Bronchial epithelial cell (primary cell): Measurements from ENCODE around the gene TAS1R2. TPM values are rescaled to one million over a fixed set of nuclear protein-coding genes. Genes with fewer than 3 reads are reported as not detected.

Experiments
- DNase-seq: peaks from one replicate; pipeline ENCODE4 v3.0.0-alpha.2; 2010; ENCODE audit warnings: low read depth
- FAIRE-seq: peaks from 2 replicates; lab custom pipeline; 2011; peaks lifted over from hg19 to GRCh38; lab: Jason Lieb, UNC
- H3K27me3 ChIP-seq: 2 replicates; pipeline ENCODE4 v1.5.1; 2011; ENCODE audit warnings: low read length; ENCODE audit not compliant: control insufficient read depth, insufficient read depth
- H3K36me3 ChIP-seq: 2 replicates; pipeline ENCODE4 v1.5.1; 2011; ENCODE audit warnings: low read length; ENCODE audit not compliant: control insufficient read depth, insufficient read depth
- H3K4me3 ChIP-seq: 2 replicates; pipeline ENCODE4 v1.5.1; 2011; ENCODE audit warnings: mild to moderate bottlenecking, low read depth, low read length, control low read depth
- total RNA-seq: library from RNA; depleted of rRNA; stranded (reverse); fragments of >200 nt; gene quantifications from 2 replicates; pipeline ENCODE4 v1.2.1, GENCODE V29; 2014
- TF ChIP-seq, protein P1 (sequence below): IDR thresholded peaks from 2 replicates; pipeline ENCODE4 v1.5.1; 2011; ENCODE audit warnings: mild to moderate bottlenecking, moderate library complexity, low read length, control low read depth, inconsistent platforms; ENCODE audit not compliant: insufficient read depth, severe bottlenecking

TAS1R2 gene
- total RNA-seq, 1 donor from 2014 or later: not detected

DNA sequence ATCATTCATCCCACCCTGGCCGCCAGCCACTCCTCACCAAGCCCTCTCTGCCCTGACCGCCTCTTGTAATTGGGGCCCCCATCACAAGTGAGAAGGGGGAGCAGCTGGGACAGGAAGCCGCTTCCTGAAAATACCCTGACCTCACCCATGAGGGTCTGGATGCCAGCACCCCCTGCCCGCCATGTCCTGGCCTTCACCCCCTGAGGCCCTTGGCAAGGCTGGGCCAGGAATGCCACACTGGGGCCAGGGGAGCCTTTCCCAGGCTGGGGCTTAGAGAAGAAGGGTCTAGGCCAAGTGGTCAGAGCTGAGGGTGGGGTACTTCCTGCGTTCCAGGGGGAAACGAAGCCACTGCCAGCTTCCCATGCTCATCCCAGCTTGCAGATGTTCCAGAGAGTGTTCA is 60.5 kb downstream of the TAS1R2 start:
- TF ChIP-seq, protein P1, sequence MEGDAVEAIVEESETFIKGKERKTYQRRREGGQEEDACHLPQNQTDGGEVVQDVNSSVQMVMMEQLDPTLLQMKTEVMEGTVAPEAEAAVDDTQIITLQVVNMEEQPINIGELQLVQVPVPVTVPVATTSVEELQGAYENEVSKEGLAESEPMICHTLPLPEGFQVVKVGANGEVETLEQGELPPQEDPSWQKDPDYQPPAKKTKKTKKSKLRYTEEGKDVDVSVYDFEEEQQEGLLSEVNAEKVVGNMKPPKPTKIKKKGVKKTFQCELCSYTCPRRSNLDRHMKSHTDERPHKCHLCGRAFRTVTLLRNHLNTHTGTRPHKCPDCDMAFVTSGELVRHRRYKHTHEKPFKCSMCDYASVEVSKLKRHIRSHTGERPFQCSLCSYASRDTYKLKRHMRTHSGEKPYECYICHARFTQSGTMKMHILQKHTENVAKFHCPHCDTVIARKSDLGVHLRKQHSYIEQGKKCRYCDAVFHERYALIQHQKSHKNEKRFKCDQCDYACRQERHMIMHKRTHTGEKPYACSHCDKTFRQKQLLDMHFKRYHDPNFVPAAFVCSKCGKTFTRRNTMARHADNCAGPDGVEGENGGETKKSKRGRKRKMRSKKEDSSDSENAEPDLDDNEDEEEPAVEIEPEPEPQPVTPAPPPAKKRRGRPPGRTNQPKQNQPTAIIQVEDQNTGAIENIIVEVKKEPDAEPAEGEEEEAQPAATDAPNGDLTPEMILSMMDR: no peak
- no peak for FAIRE-seq

DNA sequence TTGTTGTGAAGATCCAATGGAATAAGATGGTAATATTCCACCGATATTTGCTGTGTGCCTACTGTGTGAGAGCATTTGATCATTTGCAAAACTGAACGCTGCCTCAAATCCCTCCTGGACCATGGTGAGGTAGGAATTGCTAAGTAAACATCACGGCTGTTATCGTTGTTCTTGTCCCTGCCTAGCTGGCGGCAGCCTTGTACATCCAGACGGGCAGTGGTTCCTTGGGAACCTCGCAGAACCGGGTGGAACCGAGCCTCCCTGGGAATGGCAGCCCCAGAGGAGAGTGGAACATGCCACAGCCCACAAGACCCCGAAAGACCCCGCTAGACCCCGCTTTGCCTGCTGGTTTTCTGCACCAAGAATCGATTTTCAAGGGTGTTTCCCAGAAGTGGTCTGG is 60.9 kb downstream of the TAS1R2 start:
- Histone ChIP-seq H3K4me3 (no peak overlapping the region), H3K36me3 (no peaks in the 10 kb centered on the region), H3K27me3 (peaks cover 2% of the 10 kb centered on the region)
- FAIRE-seq: no peak
- TF ChIP-seq, protein P1: no peak
- DNase-seq: no peak

More for the DNA sequence above, 60.5 kb downstream of the TAS1R2 start:
- H3K36me3 ChIP-seq: no peaks in the 10 kb centered on the region
- no peak overlapping the region for H3K4me3 ChIP-seq
- H3K27me3 ChIP-seq: no peaks in the 10 kb centered on the region
- DNase-seq: no peak

DNA sequence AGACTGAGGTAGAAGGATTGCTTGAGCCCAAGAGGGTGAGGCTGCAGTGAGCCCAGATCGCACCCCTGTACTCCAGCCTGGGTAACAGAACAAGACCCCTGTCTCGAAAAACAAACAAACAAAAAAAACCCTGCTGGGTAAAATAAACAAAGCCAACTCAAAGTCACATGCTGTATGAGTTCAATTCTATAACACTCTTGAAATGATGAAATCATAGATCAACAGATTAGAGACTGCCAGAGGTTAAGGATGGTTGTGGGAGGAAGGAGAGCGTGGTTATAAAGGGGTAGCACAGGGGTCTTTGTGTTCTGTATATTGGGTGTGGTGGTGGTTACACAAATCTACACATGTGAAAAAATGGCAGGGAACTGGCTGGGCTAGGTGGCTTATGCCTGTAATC is 62.5 kb downstream of the TAS1R2 start:
- peaks cover 2% of the 10 kb centered on the region for H3K27me3 ChIP-seq
- H3K4me3 ChIP-seq: no peak overlapping the region
- no peak for FAIRE-seq
- DNase-seq: no peak
- H3K36me3 ChIP-seq: no peaks in the 10 kb centered on the region
- TF ChIP-seq, protein P1: no peak

DNA sequence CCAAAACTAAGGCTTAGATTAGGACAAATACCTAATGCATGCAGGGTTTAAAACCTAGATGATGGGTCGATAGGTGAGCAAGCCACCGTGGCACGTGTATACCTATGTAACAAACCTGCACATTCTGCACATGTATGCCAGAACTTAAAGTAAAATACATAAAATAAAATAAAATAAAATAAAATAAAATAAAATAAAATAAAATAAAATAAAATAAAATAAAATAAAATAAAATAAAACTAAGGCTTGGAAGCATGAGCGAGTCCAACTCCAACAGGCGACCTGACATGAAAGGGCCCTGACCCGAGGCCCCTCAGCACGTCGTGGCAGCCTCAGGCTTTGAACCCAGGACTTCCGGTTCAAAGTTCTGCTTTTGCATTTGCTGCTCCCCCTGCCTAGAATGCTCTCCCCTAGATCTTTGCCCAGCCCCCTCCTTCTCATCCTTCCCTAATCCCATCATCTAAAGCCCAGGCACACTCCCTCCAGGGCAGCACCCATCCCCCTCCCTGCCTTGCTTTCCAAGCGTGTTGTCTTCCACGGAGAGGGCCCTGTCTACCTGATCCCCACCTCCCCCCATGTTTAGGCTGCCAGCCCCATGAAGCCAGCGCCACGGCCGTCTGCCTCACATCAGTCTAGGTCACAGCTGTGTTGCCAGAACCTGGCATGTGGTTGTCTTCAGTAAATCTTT is 64.3 kb downstream of the TAS1R2 start:
- H3K36me3 ChIP-seq: no peaks in the 10 kb centered on the region
- FAIRE-seq: no peak
- DNase-seq: no peak
- H3K27me3 ChIP-seq: peaks cover 2% of the 10 kb centered on the region
- H3K4me3 ChIP-seq: no peak overlapping the region
- TF ChIP-seq, protein P1: no peak

DNA sequence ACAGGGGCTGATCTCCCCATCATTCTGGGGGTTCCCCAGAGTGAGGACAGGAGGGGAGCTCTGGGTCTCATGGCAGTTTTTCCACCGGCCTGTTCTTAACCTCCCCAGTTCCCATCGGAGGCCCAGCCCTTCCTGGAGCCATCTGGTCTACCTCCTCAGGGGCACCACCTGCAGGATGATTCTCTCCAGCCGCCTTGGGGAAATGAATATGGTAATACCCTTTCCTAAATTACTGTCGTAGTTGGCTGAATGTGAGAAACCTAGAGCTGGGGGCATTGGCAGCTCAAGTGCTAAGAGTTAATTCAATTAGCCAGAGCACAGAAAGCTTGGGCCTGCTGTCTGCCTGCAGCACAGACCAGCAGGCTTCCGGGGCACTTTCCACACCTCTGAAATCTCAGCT is 64.9 kb downstream of the TAS1R2 start:
- H3K27me3 ChIP-seq: peaks cover 2% of the 10 kb centered on the region
- no peak overlapping the region for H3K4me3 ChIP-seq
- no peaks in the 10 kb centered on the region for H3K36me3 ChIP-seq
- FAIRE-seq (no peak), DNase-seq (no peak)
- TF ChIP-seq, protein P1: no peak

DNA sequence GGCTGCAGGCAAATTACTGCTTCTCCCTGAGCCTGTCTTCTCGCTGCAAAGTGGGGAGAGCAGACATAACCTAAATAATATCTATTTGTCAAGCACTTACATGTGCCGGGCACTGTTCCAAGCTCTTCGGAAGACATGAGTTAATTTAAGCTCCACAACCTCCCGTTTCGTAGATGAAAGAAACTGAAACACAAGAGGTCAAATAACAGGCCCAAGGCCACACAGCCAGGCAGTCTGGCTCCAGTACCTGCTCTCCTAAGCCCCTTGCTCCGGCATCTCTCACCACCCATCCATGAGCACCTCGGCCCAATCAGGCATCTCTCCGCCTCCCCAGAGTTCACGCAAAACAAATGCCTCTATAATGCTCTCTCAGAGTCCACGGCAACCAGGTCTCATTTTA is 65.4 kb downstream of the TAS1R2 start:
- TF ChIP-seq, protein P1: no peak
- H3K4me3 ChIP-seq: no peak overlapping the region
- FAIRE-seq (no peak), DNase-seq (no peak)
- peaks cover 2% of the 10 kb centered on the region for H3K27me3 ChIP-seq
- H3K36me3 ChIP-seq: no peaks in the 10 kb centered on the region
